Endodermal cell (in vitro differentiated cells): ENCODE results near the gene SLC39A1. TPM values are rescaled to one million over a fixed set of nuclear protein-coding genes. Genes with fewer than 3 reads are reported as not detected.

Source experiments
- DNase-seq: peaks from one replicate; pipeline ENCODE4 v3.0.0-alpha.2; 2017
- H3K27ac ChIP-seq: 2 replicates; pipeline ENCODE4 v1.5.1; 2013; ENCODE audit warnings: mild to moderate bottlenecking, low read depth, low read length, moderate library complexity
- H3K27me3 ChIP-seq: 2 replicates; pipeline ENCODE4 v1.6.1; 2013; ENCODE audit warnings: mild to moderate bottlenecking, low read length, moderate library complexity; ENCODE audit not compliant: insufficient read depth, control insufficient read depth, poor library complexity, severe bottlenecking
- H3K36me3 ChIP-seq: 2 replicates; pipeline ENCODE4 v1.7.0; 2013; ENCODE audit warnings: mild to moderate bottlenecking, low read length, moderate library complexity; ENCODE audit not compliant: control insufficient read depth, insufficient read depth
- H3K4me1 ChIP-seq: one replicate; pipeline ENCODE4 v1.7.0; 2013; ENCODE audit warnings: low read length; ENCODE audit not compliant: control insufficient read depth, insufficient read depth
- H3K4me3 ChIP-seq: 2 replicates; pipeline ENCODE4 v1.5.1; 2013; ENCODE audit warnings: mild to moderate bottlenecking, low read length, moderate library complexity
- H3K9ac ChIP-seq: 2 replicates; pipeline ENCODE4 v1.6.1; 2013; ENCODE audit warnings: mild to moderate bottlenecking, low read length, moderate library complexity; ENCODE audit not compliant: poor library complexity, severe bottlenecking; ENCODE audit errors: extremely low read depth
- H3K9me3 ChIP-seq: 2 replicates; pipeline ENCODE4 v1.6.1; 2013; ENCODE audit warnings: mild to moderate bottlenecking, low read length, moderate library complexity; ENCODE audit not compliant: control insufficient read depth
- H3K27ac Mint-ChIP-seq: 2 replicates; pipeline ENCODE4 v1.8.0; 2020; ENCODE audit warnings: mixed read lengths
- H3K27me3 Mint-ChIP-seq: 2 replicates; pipeline ENCODE4 v1.8.0; 2021; ENCODE audit warnings: mild to moderate bottlenecking, mixed read lengths; ENCODE audit not compliant: insufficient read depth
- H3K36me3 Mint-ChIP-seq: 2 replicates; pipeline ENCODE4 v1.8.0; 2020; ENCODE audit warnings: low read depth, mixed read lengths
- H3K4me1 Mint-ChIP-seq: 2 replicates; pipeline ENCODE4 v1.8.0; 2020; ENCODE audit warnings: mixed read lengths
- H3K4me3 Mint-ChIP-seq: 2 replicates; pipeline ENCODE4 v1.8.0; 2020; ENCODE audit warnings: mild to moderate bottlenecking, moderate library complexity, mixed read lengths
- H3K9me3 Mint-ChIP-seq: 2 replicates; pipeline ENCODE4 v1.8.0; 2020; ENCODE audit warnings: mild to moderate bottlenecking, mixed read lengths
- CTCF ChIP-seq: fragments of 200-600 bp; sonication (generic); conservative IDR thresholded peaks from 2 replicates; pipeline ENCODE4 v1.5.0; 2021; ENCODE audit warnings: antibody characterized with exemption, mild to moderate bottlenecking
- WGBS, 2 experiments: methylation state at CpG; one replicate each; pipeline versions ENCODE4 v1.1.5 to v1.1.7; 2013; ENCODE audit warnings: missing lambda C conversion rate in 2 of 2, mixed read lengths in 1 of 2; ENCODE audit not compliant: insufficient coverage in 1 of 2, insufficient read length in 1 of 2; 5-methylcytosine and 5-hydroxymethylcytosine counted together
- total RNA-seq, 2 donors: library from RNA; stranded (reverse); fragmentation: NEBNext Ultra II Directional in 1 of 2; extraction: Animal tissue kit (Norgen Biotek cat#: 25700) in 1 of 2; gene quantifications; 2 replicates in 1 of 2; 3 replicates in 1 of 2; pipeline ENCODE4 v1.2.1, GENCODE V29; 2021

The SLC39A1 gene
- total RNA-seq, 2 donors from 2014 or later, result 129 to 154 TPM

- WGBS, 2 experiments, result 80 to 92% methylated on average over 4 to 7 of the region's 7 CpGs
- no peak for TF ChIP-seq CTCF
- H3K9ac ChIP-seq, result no peak overlapping the region
- Mint-ChIP-seq H3K4me3 (no peak overlapping the region), H3K27ac (no peak overlapping the region), H3K36me3 (peaks cover 23% of the 10 kb centered on the region), H3K9me3 (no peaks in the 10 kb centered on the region), H3K4me1 (peaks cover 18% of the 10 kb centered on the region), H3K27me3 (no peaks in the 10 kb centered on the region)
- no peak overlapping the region for H3K4me3 ChIP-seq
- H3K27ac ChIP-seq, result no peak overlapping the region
- H3K27me3 ChIP-seq, result no peaks in the 10 kb centered on the region
- H3K36me3 ChIP-seq, result peaks cover 27% of the 10 kb centered on the region
- H3K4me1 ChIP-seq, result no peaks in the 10 kb centered on the region
- no peak for DNase-seq
- H3K9me3 ChIP-seq, result no peaks in the 10 kb centered on the region
These were observed 10.2 kb upstream of the SLC39A1 start for GRCh38 chr1:153973525-153973924.

GRCh38 chr1:153973071-153973470 lies 9.7 kb upstream of the SLC39A1 start:
- no peak overlapping the region for H3K4me3 Mint-ChIP-seq
- H3K36me3 Mint-ChIP-seq, result peaks cover 23% of the 10 kb centered on the region
- no peaks in the 10 kb centered on the region for H3K27me3 ChIP-seq
- H3K36me3 ChIP-seq, result peaks cover 27% of the 10 kb centered on the region
- no peaks in the 10 kb centered on the region for H3K9me3 Mint-ChIP-seq
- 92% methylated on average over 3 of the region's 3 CpGs; no CpG with 5 or more reads in 1 of the 2 experiments for WGBS, 2 experiments
- no peak overlapping the region for H3K27ac ChIP-seq
- no peak for DNase-seq
- H3K4me3 ChIP-seq, result no peak overlapping the region
- no peaks in the 10 kb centered on the region for H3K4me1 ChIP-seq
- H3K4me1 Mint-ChIP-seq, result peaks cover 19% of the 10 kb centered on the region
- no peak overlapping the region for H3K9ac ChIP-seq
- no peak overlapping the region for H3K27ac Mint-ChIP-seq
- TF ChIP-seq CTCF, result no peak
- no peaks in the 10 kb centered on the region for H3K9me3 ChIP-seq
- no peaks in the 10 kb centered on the region for H3K27me3 Mint-ChIP-seq

GRCh38 chr1:153970346-153970745 lies 7.0 kb upstream of the SLC39A1 start:
- Mint-ChIP-seq H3K4me1 (peaks cover 23% of the 10 kb centered on the region), H3K4me3 (no peak overlapping the region), H3K36me3 (peaks cover 20% of the 10 kb centered on the region), H3K9me3 (no peaks in the 10 kb centered on the region), H3K27ac (no peak overlapping the region), H3K27me3 (no peaks in the 10 kb centered on the region)
- Histone ChIP-seq H3K9me3 (no peaks in the 10 kb centered on the region), H3K4me3 (no peak overlapping the region), H3K27me3 (no peaks in the 10 kb centered on the region), H3K4me1 (no peaks in the 10 kb centered on the region), H3K9ac (no peak overlapping the region), H3K36me3 (peaks cover 22% of the 10 kb centered on the region), H3K27ac (no peak overlapping the region)
- WGBS, 2 experiments, result 100% methylated on average over 2 of the region's 2 CpGs; no CpG with 5 or more reads in 1 of the 2 experiments
- no peak for TF ChIP-seq CTCF
- DNase-seq, result no peak
